Dendritic cell treated with granulocyte-macrophage colony-stimulating factor and Interleukin-4, amounts not matched to agents 40 ng/mL and 50 ng/mL, for 4 days (primary cell): ENCODE data around the gene GTF2I.
"Not testable (repeated sequence)": the region's sequence is repeated elsewhere in the genome, so short reads cannot be mapped to it uniquely, and the experiment has no call there.

Experiments
- H3K27ac Mint-ChIP-seq: one replicate; pipeline ENCODE4 v1.8.0; 2022; ENCODE audit warnings: mild to moderate bottlenecking, mixed read lengths
- H3K27me3 Mint-ChIP-seq: one replicate; pipeline ENCODE4 v1.8.0; 2022; ENCODE audit warnings: mild to moderate bottlenecking, mixed read lengths
- H3K36me3 Mint-ChIP-seq: one replicate; pipeline ENCODE4 v1.8.0; 2022; ENCODE audit warnings: low read depth, mixed read lengths
- H3K4me1 Mint-ChIP-seq: one replicate; pipeline ENCODE4 v1.8.0; 2022; ENCODE audit warnings: low read depth, mixed read lengths
- H3K4me3 Mint-ChIP-seq: one replicate; pipeline ENCODE4 v1.8.0; 2022; ENCODE audit warnings: mild to moderate bottlenecking, moderate library complexity, mixed read lengths
- H3K9me3 Mint-ChIP-seq: one replicate; pipeline ENCODE4 v1.8.0; 2022; ENCODE audit warnings: mixed read lengths
- intact Hi-C: fragments of 100-400 bp; cut with micrococcal nuclease; formaldehyde crosslinking; loops from one replicate; pipeline ENCODE4 v1.15.0; 2022

The GTF2I gene

GRCh38 chr7:74709880-74710671 is 52.6 kb downstream of the GTF2I start:
- Mint-ChIP-seq H3K27me3 (no peaks in the 10 kb centered on the region), H3K36me3 (peaks cover 95% of the 10 kb centered on the region)

GRCh38 chr7:74713567-74713966 is 56.0 kb downstream of the GTF2I start:
- Mint-ChIP-seq H3K4me3 (no peak overlapping the region), H3K36me3 (peaks cover 80% of the 10 kb centered on the region), H3K9me3 (peaks cover 14% of the 10 kb centered on the region), H3K27me3 (no peaks in the 10 kb centered on the region), H3K27ac (no peak overlapping the region), H3K4me1 (no peaks in the 10 kb centered on the region)
- intact Hi-C loops, result no loop called here

More at GRCh38 chr7:74709880-74710671, 52.6 kb downstream of the GTF2I start:
- Mint-ChIP-seq H3K27ac (no peak overlapping the region), H3K9me3 (peaks cover 14% of the 10 kb centered on the region), H3K4me3 (no peak overlapping the region), H3K4me1 (no peaks in the 10 kb centered on the region)
- intact Hi-C loops, result no loop called here

GRCh38 chr7:74717889-74718288 is 60.4 kb downstream of the GTF2I start:
- Mint-ChIP-seq H3K36me3 (peaks cover 71% of the 10 kb centered on the region), H3K4me3 (no peak overlapping the region), H3K27ac (no peak overlapping the region), H3K9me3 (peaks cover 4% of the 10 kb centered on the region), H3K4me1 (no peaks in the 10 kb centered on the region), H3K27me3 (no peaks in the 10 kb centered on the region)
- intact Hi-C loops, result no loop called here

GRCh38 chr7:74718336-74718735 is 60.8 kb downstream of the GTF2I start:
- H3K27me3 Mint-ChIP-seq, result no peaks in the 10 kb centered on the region
- no peak overlapping the region for H3K4me3 Mint-ChIP-seq
- H3K36me3 Mint-ChIP-seq, result peaks cover 70% of the 10 kb centered on the region
- no peaks in the 10 kb centered on the region for H3K9me3 Mint-ChIP-seq
- no peak overlapping the region for H3K27ac Mint-ChIP-seq
- H3K4me1 Mint-ChIP-seq, result no peaks in the 10 kb centered on the region
- intact Hi-C loops, result no loop called here

GRCh38 chr7:74722153-74722552 is 64.6 kb downstream of the GTF2I start:
- Mint-ChIP-seq H3K9me3 (no peaks in the 10 kb centered on the region), H3K36me3 (peaks cover 74% of the 10 kb centered on the region), H3K4me3 (no peak overlapping the region), H3K27ac (no peak overlapping the region), H3K27me3 (no peaks in the 10 kb centered on the region), H3K4me1 (peaks cover 5% of the 10 kb centered on the region)
- intact Hi-C loops, result no loop called here

- Mint-ChIP-seq H3K27me3 (no peaks in the 10 kb centered on the region), H3K27ac (no peak overlapping the region), H3K36me3 (peaks cover 51% of the 10 kb centered on the region), H3K4me1 (peaks cover 5% of the 10 kb centered on the region), H3K4me3 (no peak overlapping the region), H3K9me3 (no peaks in the 10 kb centered on the region)
- intact Hi-C loops, result no loop called here
These were observed 68.3 kb downstream of the GTF2I start for GRCh38 chr7:74725840-74726239.

GRCh38 chr7:74726309-74727101 is 69.0 kb downstream of the GTF2I start:
- Mint-ChIP-seq H3K9me3 (no peaks in the 10 kb centered on the region), H3K4me3 (no peak overlapping the region), H3K27me3 (no peaks in the 10 kb centered on the region), H3K36me3 (peaks cover 55% of the 10 kb centered on the region), H3K4me1 (peaks cover 5% of the 10 kb centered on the region), H3K27ac (no peak overlapping the region)
- intact Hi-C loops, result no loop called here

- peaks cover 37% of the 10 kb centered on the region for H3K36me3 Mint-ChIP-seq
- intact Hi-C loops, result not testable (repeated sequence)
These were observed 71.2 kb downstream of the GTF2I start for GRCh38 chr7:74728686-74729085.

GRCh38 chr7:74730186-74730585 is 72.7 kb downstream of the GTF2I start:
- H3K4me1 Mint-ChIP-seq, H3K4me3 Mint-ChIP-seq, H3K27ac Mint-ChIP-seq, H3K27me3 Mint-ChIP-seq, H3K9me3 Mint-ChIP-seq, intact Hi-C loops: not testable (repeated sequence)
- peaks cover 29% of the 10 kb centered on the region for H3K36me3 Mint-ChIP-seq

More at GRCh38 chr7:74728686-74729085, 71.2 kb downstream of the GTF2I start:
- not testable (repeated sequence) for H3K4me1 Mint-ChIP-seq, H3K27me3 Mint-ChIP-seq, H3K27ac Mint-ChIP-seq, H3K9me3 Mint-ChIP-seq, H3K4me3 Mint-ChIP-seq

- H3K9me3 Mint-ChIP-seq, intact Hi-C loops: not testable (repeated sequence)
These were observed 82.6 kb downstream of the GTF2I start for GRCh38 chr7:74739974-74740703.

GRCh38 chr7:74743936-74744557 is 86.5 kb downstream of the GTF2I start:
- H3K4me3 Mint-ChIP-seq, H3K4me1 Mint-ChIP-seq, H3K27ac Mint-ChIP-seq, H3K36me3 Mint-ChIP-seq, H3K27me3 Mint-ChIP-seq, intact Hi-C loops, H3K9me3 Mint-ChIP-seq: not testable (repeated sequence)

More at GRCh38 chr7:74739974-74740703, 82.6 kb downstream of the GTF2I start:
- not testable (repeated sequence) for H3K4me3 Mint-ChIP-seq, H3K27me3 Mint-ChIP-seq, H3K27ac Mint-ChIP-seq, H3K4me1 Mint-ChIP-seq
- H3K36me3 Mint-ChIP-seq, result peaks cover 10% of the 10 kb centered on the region

GRCh38 chr7:74753921-74754482 is 96.5 kb downstream of the GTF2I start:
- H3K4me1 Mint-ChIP-seq, H3K9me3 Mint-ChIP-seq, H3K27me3 Mint-ChIP-seq, H3K36me3 Mint-ChIP-seq, intact Hi-C loops, H3K27ac Mint-ChIP-seq, H3K4me3 Mint-ChIP-seq: not testable (repeated sequence)

- intact Hi-C loops, H3K27ac Mint-ChIP-seq, H3K27me3 Mint-ChIP-seq, H3K4me1 Mint-ChIP-seq, H3K9me3 Mint-ChIP-seq, H3K4me3 Mint-ChIP-seq, H3K36me3 Mint-ChIP-seq: not testable (repeated sequence)
These were observed 99.2 kb downstream of the GTF2I start for GRCh38 chr7:74756673-74757072.
